H1 (cell line): Measurements from ENCODE around the gene JAKMIP1. TPM values are rescaled to one million over a fixed set of nuclear protein-coding genes. Genes with fewer than 3 reads are reported as not detected.

ENCODE experiments used
- CTCF ChIA-PET: fragments of 300-600 bp; sonication (Branson Sonifier 250); formaldehyde crosslinking; loops from one replicate; lab custom pipeline; 2021; ENCODE audit not compliant: partially characterized antibody; lab: Charles Lee
- POLR2A ChIA-PET: fragments of 300-600 bp; sonication (Branson Sonifier 250); formaldehyde crosslinking; loops from one replicate; lab custom pipeline; 2021; ENCODE audit warnings: inconsistent platforms; ENCODE audit not compliant: partially characterized antibody; lab: Charles Lee
- DNase-seq, 2 experiments: peaks; one replicate each; pipeline versions ENCODE4 v3.0.0 to v3.0.0-alpha.2; 2010 to 2022; ENCODE audit warnings: low spot score in 2 of 2, low read depth in 1 of 2, mixed read lengths in 1 of 2
- FAIRE-seq: peaks from 2 replicates; lab custom pipeline; 2011; peaks lifted over from hg19 to GRCh38; lab: Jason Lieb, UNC
- H2AFZ ChIP-seq: 2 replicates; pipeline ENCODE4 v1.8.1; 2012; ENCODE audit warnings: low read length, inconsistent platforms
- H2AK5ac ChIP-seq: 2 replicates; pipeline ENCODE4 v1.6.1; 2013; ENCODE audit warnings: low read depth, low read length
- H2BK120ac ChIP-seq: replicated peaks from 2 replicates; pipeline ENCODE3; 2013; ENCODE audit warnings: low read depth, low read length, inconsistent platforms
- H2BK12ac ChIP-seq: 2 replicates; pipeline ENCODE4 v1.6.1; 2013; ENCODE audit warnings: low read depth, low read length
- H2BK15ac ChIP-seq: 2 replicates; pipeline ENCODE4 v1.6.1; 2013; ENCODE audit warnings: low read length
- H2BK20ac ChIP-seq: 2 replicates; pipeline ENCODE4 v1.6.1; 2013; ENCODE audit warnings: low read length
- H2BK5ac ChIP-seq: 2 replicates; pipeline ENCODE4 v1.6.1; 2013; ENCODE audit warnings: low read depth, low read length
- H3K14ac ChIP-seq: 2 replicates; pipeline ENCODE4 v1.6.1; 2013; ENCODE audit warnings: inconsistent platforms; ENCODE audit not compliant: insufficient read length
- H3K18ac ChIP-seq: 2 replicates; pipeline ENCODE4 v1.6.1; 2013; ENCODE audit warnings: low read length; ENCODE audit errors: extremely low read depth
- H3K23ac ChIP-seq: 2 replicates; pipeline ENCODE4 v1.6.1; 2013; ENCODE audit warnings: inconsistent platforms; ENCODE audit not compliant: insufficient read length
- H3K23me2 ChIP-seq: 2 replicates; pipeline ENCODE4 v1.6.1; 2013; ENCODE audit warnings: low read depth, low read length
- H3K27ac ChIP-seq: 2 replicates; pipeline ENCODE4 v1.6.1; 2011; ENCODE audit warnings: low read depth, low read length, inconsistent platforms
- H3K27me3 ChIP-seq, 4 experiments: replicated peaks in 1 of 4; 1 replicate in 1 of 4; 2 replicates in 3 of 4; pipeline versions ENCODE4 v1.6.1 to v1.8.1; 2011 to 2013; ENCODE audit warnings: low read length in 3 of 4, mild to moderate bottlenecking in 3 of 4, inconsistent platforms in 2 of 4, mixed read lengths in 2 of 4, moderate library complexity in 1 of 4; ENCODE audit not compliant: control insufficient read depth in 3 of 4, insufficient read depth in 3 of 4; ENCODE audit errors: extremely low read depth in 1 of 4
- H3K36me3 ChIP-seq, 4 experiments: 2 replicates each; pipeline versions ENCODE4 v1.6.1 to v1.8.1; 2011 to 2013; ENCODE audit warnings: mild to moderate bottlenecking in 4 of 4, low read length in 3 of 4, moderate library complexity in 2 of 4, control low read depth in 1 of 4, inconsistent platforms in 1 of 4; ENCODE audit not compliant: insufficient read depth in 4 of 4, control insufficient read depth in 2 of 4
- H3K4ac ChIP-seq: replicated peaks from 2 replicates; pipeline ENCODE3; 2013; ENCODE audit warnings: low read length, low read depth, mixed read lengths, inconsistent platforms; ENCODE audit not compliant: insufficient read length
- H3K4me1 ChIP-seq, 4 experiments: replicated peaks in 1 of 4; 1 replicate in 1 of 4; 2 replicates in 3 of 4; pipeline versions ENCODE4 v1.6.1 to v1.8.1; 2011 to 2013; ENCODE audit warnings: low read length in 3 of 4, inconsistent platforms in 2 of 4, mixed read lengths in 1 of 4; ENCODE audit not compliant: insufficient read depth in 4 of 4, control insufficient read depth in 3 of 4
- H3K4me2 ChIP-seq, 2 experiments: 2 replicates each; pipeline versions ENCODE4 v1.6.1 to v1.8.1; 2011 to 2013; ENCODE audit warnings: low read depth in 2 of 2, low read length in 2 of 2, control low read depth in 1 of 2, inconsistent platforms in 1 of 2, mild to moderate bottlenecking in 1 of 2; ENCODE audit not compliant: insufficient read depth in 1 of 2
- H3K4me3 ChIP-seq, 4 experiments: fragments of 200-600, 300-600 bp in 1 of 4; sonication (generic), shearing (Covaris generic), sonication (Bioruptor Twin) in 1 of 4; 2 replicates each; pipeline versions ENCODE4 v1.5.1 to v1.8.1; 2011 to 2016; ENCODE audit warnings: low read length in 4 of 4, low read depth in 3 of 4, control low read depth in 2 of 4, inconsistent platforms in 2 of 4, mild to moderate bottlenecking in 2 of 4, mixed read lengths in 1 of 4, moderate library complexity in 1 of 4; ENCODE audit not compliant: insufficient read depth in 2 of 4; ENCODE audit errors: extremely low read depth in 1 of 4
- H3K56ac ChIP-seq: replicated peaks from 2 replicates; pipeline ENCODE3; 2013; ENCODE audit warnings: low read depth, mild to moderate bottlenecking, mixed read lengths, low read length, inconsistent platforms; ENCODE audit not compliant: insufficient read length
- H3K79me1 ChIP-seq: 2 replicates; pipeline ENCODE4 v1.6.1; 2013; ENCODE audit warnings: low read depth, low read length, control low read depth
- H3K79me2 ChIP-seq, 2 experiments: 2 replicates each; pipeline versions ENCODE4 v1.6.1 to v1.8.1; 2012 to 2013; ENCODE audit warnings: low read length in 2 of 2, mild to moderate bottlenecking in 2 of 2, inconsistent platforms in 1 of 2; ENCODE audit not compliant: insufficient read depth in 2 of 2, control insufficient read depth in 1 of 2
- H3K9ac ChIP-seq, 4 experiments: replicated peaks in 1 of 4; 1 replicate in 1 of 4; 2 replicates in 3 of 4; pipeline versions ENCODE4 v1.6.1 to v1.8.1; 2011 to 2013; ENCODE audit warnings: low read depth in 3 of 4, low read length in 3 of 4, control low read depth in 2 of 4, mild to moderate bottlenecking in 2 of 4, moderate library complexity in 2 of 4, inconsistent platforms in 1 of 4; ENCODE audit errors: extremely low read depth in 1 of 4
- H3K9me3 ChIP-seq, 2 experiments: 2 replicates each; pipeline versions ENCODE4 v1.6.1 to v1.8.1; 2012 to 2013; ENCODE audit warnings: mild to moderate bottlenecking in 2 of 2, moderate library complexity in 2 of 2, control low read depth in 1 of 2, inconsistent platforms in 1 of 2, low read depth in 1 of 2, low read length in 1 of 2, mixed read lengths in 1 of 2; ENCODE audit not compliant: insufficient read depth in 2 of 2
- H4K20me1 ChIP-seq, 2 experiments: replicated peaks in 1 of 2; 2 replicates each; pipeline versions ENCODE3 to v1.8.1; 2011 to 2013; ENCODE audit warnings: inconsistent platforms in 2 of 2, low read length in 2 of 2, mild to moderate bottlenecking in 1 of 2; ENCODE audit not compliant: insufficient read depth in 2 of 2, control insufficient read depth in 1 of 2
- H4K5ac ChIP-seq: 2 replicates; pipeline ENCODE4 v1.6.1; 2013; ENCODE audit warnings: low read length, low read depth, mixed read lengths, inconsistent platforms; ENCODE audit not compliant: insufficient read length
- H4K8ac ChIP-seq: 2 replicates; pipeline ENCODE4 v1.8.0; 2013; ENCODE audit warnings: mild to moderate bottlenecking, moderate library complexity, low read length, inconsistent platforms; ENCODE audit not compliant: insufficient read depth; ENCODE audit errors: extremely low read depth
- H4K91ac ChIP-seq: replicated peaks from 2 replicates; pipeline ENCODE3; 2013; ENCODE audit warnings: low read length, mixed read lengths, inconsistent platforms; ENCODE audit not compliant: insufficient read length
- ATF2 ChIP-seq: IDR thresholded peaks from 2 replicates; pipeline ENCODE4 v1.6.1; 2012; ENCODE audit warnings: low read length, inconsistent platforms
- CHD2 ChIP-seq: IDR thresholded peaks from 2 replicates; pipeline ENCODE4 v1.6.1; 2012; ENCODE audit warnings: low read length, improper control_type of control experiment
- GABPA ChIP-seq: IDR thresholded peaks from 2 replicates; pipeline ENCODE4 v1.6.1; 2011; ENCODE audit warnings: mild to moderate bottlenecking, low read length, moderate library complexity, borderline replicate concordance; ENCODE audit not compliant: insufficient read depth
- GTF2F1 ChIP-seq: IDR thresholded peaks from 2 replicates; pipeline ENCODE4 v1.6.1; 2012; ENCODE audit warnings: low read depth, low read length, improper control_type of control experiment, borderline replicate concordance
- HDAC2 ChIP-seq, 2 experiments: fragments of 300-600 bp in 1 of 2; sonication (generic) in 1 of 2; IDR thresholded peaks; 2 replicates each; pipeline ENCODE4 v1.6.1; 2011 to 2012; ENCODE audit warnings: low read depth in 2 of 2, low read length in 2 of 2, mild to moderate bottlenecking in 2 of 2, moderate library complexity in 2 of 2, borderline replicate concordance in 1 of 2, inconsistent platforms in 1 of 2
- MAX ChIP-seq: IDR thresholded peaks from 2 replicates; pipeline ENCODE4 v1.6.1; 2012; ENCODE audit warnings: inconsistent platforms
- NRF1 ChIP-seq: IDR thresholded peaks from 2 replicates; pipeline ENCODE4 v1.6.1; 2011; ENCODE audit warnings: mild to moderate bottlenecking, low read depth, low read length, improper control_type of control experiment
- POU5F1 ChIP-seq: IDR thresholded peaks from 2 replicates; pipeline ENCODE4 v1.6.1; 2011; ENCODE audit warnings: low read depth, mild to moderate bottlenecking, low read length, moderate library complexity
- SIRT6 ChIP-seq: IDR thresholded peaks from one replicate; pipeline ENCODE4 v1.7.1; 2012; ENCODE audit warnings: low read length, inconsistent platforms
- SP2 ChIP-seq: IDR thresholded peaks from 2 replicates; pipeline ENCODE4 v1.6.1; 2012; ENCODE audit warnings: mild to moderate bottlenecking, low read length, inconsistent platforms
- TAF1 ChIP-seq: IDR thresholded peaks from 2 replicates; pipeline ENCODE4 v1.6.1; 2011; ENCODE audit warnings: mild to moderate bottlenecking, low read depth, low read length
- YY1 ChIP-seq: IDR thresholded peaks from 2 replicates; pipeline ENCODE4 v1.6.1; 2011; ENCODE audit warnings: low read depth, mild to moderate bottlenecking, low read length
- WGBS, 2 experiments: shearing (Covaris generic) in 1 of 2; methylation state at CpG; one replicate each; pipeline versions ENCODE4 v1.1.6 to v1.1.7; 2013 to 2015; ENCODE audit warnings: low lambda C conversion rate in 2 of 2, mixed read lengths in 2 of 2, inconsistent platforms in 1 of 2, low coverage in 1 of 2, missing lambda C conversion rate in 1 of 2; ENCODE audit not compliant: insufficient replicate concordance in 2 of 2, insufficient coverage in 1 of 2, insufficient read length in 1 of 2; ENCODE audit errors: extremely low coverage in 1 of 2, missing lambda C conversion rate in 1 of 2; 5-methylcytosine and 5-hydroxymethylcytosine counted together
- polyA plus RNA-seq, 7 experiments: library from polyadenylated mRNA; depleted of rRNA in 3 of 7; stranded (reverse) in 5 of 7; unstranded in 2 of 7; fragments of >200 nt in 5 of 7; fragments of 200-250 nt in 2 of 7; gene quantifications; 1 replicate in 5 of 7; 2 replicates in 1 of 7; 4 replicates in 1 of 7; pipeline versions ENCODE4 v1.2.1 to v1.2.3, GENCODE V29; 2011 to 2013; ENCODE audit warnings: missing spikeins in 2 of 7, mixed read lengths in 2 of 7
- total RNA-seq: library from RNA; stranded (reverse); fragmentation: NEBNext Ultra II Directional; extraction: Animal tissue kit (Norgen Biotek cat#: 25700); gene quantifications from 2 replicates; pipeline ENCODE4 v1.2.1, GENCODE V29; 2021

The JAKMIP1 gene
- total and polyA plus RNA-seq, 2 of the 8 experiments (the other 6 are each of a cell fraction or from before 2014, with no cell fraction given): 2.5 to 4.4 TPM

GRCh38 chr4:6122496-6122895, 77.9 kb downstream of the JAKMIP1 start:
- Histone ChIP-seq H2BK120ac (no peak overlapping the region), H2BK15ac (no peak overlapping the region), H4K91ac (no peak overlapping the region), H3K27ac (no peak overlapping the region), H3K14ac (no peak overlapping the region), H2BK20ac (no peak overlapping the region), H2BK5ac (no peak overlapping the region), H3K4me2 (no peak overlapping the region), H3K79me1 (peaks cover 5% of the 10 kb centered on the region), H3K27me3 (no peaks in the 10 kb centered on the region), H3K9me3 (0 out of 4 replicates have a peak, but pooled peaks cover 0 to 2% of the 10 kb centered on the region in 2 experiments), H3K18ac (no peak overlapping the region), H3K36me3 (no peaks in the 10 kb centered on the region; a peak in 1 of 8 replicates), H2BK12ac (0 out of 2 replicates have a peak overlapping the region, but pooled peaks have one; percentile 43), H3K4ac (no peak overlapping the region), H3K4me3 (no peak overlapping the region), H2AK5ac (no peak overlapping the region), H3K79me2 (no peaks in the 10 kb centered on the region), H4K5ac (no peak overlapping the region), H4K20me1 (peaks cover 0 to 5% of the 10 kb centered on the region in 2 experiments), H2AFZ (no peak overlapping the region), H3K23me2 (peaks cover 15% of the 10 kb centered on the region; the same call in 1 of the 2 replicates), H3K4me1 (peaks cover 4 to 12% (median 9%) of the 10 kb centered on the region in 4 experiments), H3K56ac (no peak overlapping the region), H3K23ac (no peak overlapping the region), H3K9ac (no peak overlapping the region; a peak in 1 of 7 replicates), H4K8ac (no peak overlapping the region)
- DNase-seq (no peak), FAIRE-seq (no peak)
- CTCF ChIA-PET: interaction anchor here (0.9 to 2.2 kb wide), 3 partner anchors 12 to 99 kb away, joined by 3 to 9 read pairs (median 4); no protein-coding TSS in a partner anchor
- WGBS, 2 experiments: 89% methylated on average over 6 of the region's 6 CpGs; no CpG with 5 or more reads in 1 of the 2 experiments
- POLR2A ChIA-PET: no interaction called here
- TF ChIP-seq SIRT6: no peak
- no peak for TF ChIP-seq CHD2
- no peak for TF ChIP-seq POU5F1
- no peak for TF ChIP-seq HDAC2 (IDR thresholded peaks at IDR 0.05; ENCODE audit: borderline replicate concordance in 1 of 2, low read depth in 2 of 2, low read length in 2 of 2)
- TF ChIP-seq YY1: no peak
- TF ChIP-seq GABPA: no peak
- no peak for TF ChIP-seq MAX
- no peak for TF ChIP-seq TAF1
- TF ChIP-seq SP2: no peak
- TF ChIP-seq NRF1: no peak
- no peak for TF ChIP-seq GTF2F1
- no peak for TF ChIP-seq ATF2
